Measurements from ENCODE around the gene MAPRE2. TPM values are rescaled to one million over a fixed set of nuclear protein-coding genes. Genes with fewer than 3 reads are reported as not detected.
A peak's percentile ranks its signal among the peaks of the same experiment; 100 is the strongest.

MAPRE2 gene
- total RNA-seq, 2 donors from 2014 or later, result 30.8 to 31.6 TPM

- no peak for ATAC-seq
- DNase-seq, result no peak
- intact Hi-C loops (cut with DNase I, micrococcal nuclease), result no loop called here
These were observed 14.5 kb downstream of the MAPRE2 start for GRCh38 chr18:35055726-35056125.

- DNase-seq, result no peak
- no peak for ATAC-seq
- intact Hi-C loops (cut with DNase I, micrococcal nuclease), result no loop called here
These were observed 18.2 kb downstream of the MAPRE2 start for GRCh38 chr18:35059280-35059927.

GRCh38 chr18:35060122-35060815, 19.1 kb downstream of the MAPRE2 start:
- intact Hi-C loops (cut with DNase I, micrococcal nuclease), result no loop called here
- DNase-seq (peak in 1 of 2 donors; percentile 16), ATAC-seq (peak; percentile 62)

GRCh38 chr18:35061336-35061735, 20.1 kb downstream of the MAPRE2 start:
- intact Hi-C loops (cut with DNase I, micrococcal nuclease), result no loop called here
- ATAC-seq (no peak), DNase-seq (no peak)

- ATAC-seq (no peak), DNase-seq (no peak)
- intact Hi-C loops (cut with DNase I, micrococcal nuclease), result no loop called here
These were observed 20.6 kb downstream of the MAPRE2 start for GRCh38 chr18:35061804-35062203.

GRCh38 chr18:35062408-35062807, 21.2 kb downstream of the MAPRE2 start:
- no peak for DNase-seq
- intact Hi-C loops (cut with DNase I, micrococcal nuclease), result no loop called here
- no peak for ATAC-seq

GRCh38 chr18:35063875-35064690, 22.9 kb downstream of the MAPRE2 start:
- intact Hi-C loops (cut with DNase I, micrococcal nuclease), result no loop called here
- DNase-seq (no peak), ATAC-seq (peak; percentile 56)

GRCh38 chr18:35067454-35067853, 26.2 kb downstream of the MAPRE2 start:
- no peak for ATAC-seq
- no peak for DNase-seq
- intact Hi-C loops (cut with DNase I, micrococcal nuclease), result no loop called here

- DNase-seq (no peak), ATAC-seq (no peak)
- intact Hi-C loops (cut with DNase I, micrococcal nuclease), result no loop called here
These were observed 30.6 kb downstream of the MAPRE2 start for GRCh38 chr18:35071819-35072247.

- DNase-seq (no peak), ATAC-seq (no peak)
These were observed 31.4 kb downstream of the MAPRE2 start for GRCh38 chr18:35072616-35073015.

GRCh38 chr18:35073186-35074105, 32.2 kb downstream of the MAPRE2 start:
- no peak for DNase-seq

More at GRCh38 chr18:35072616-35073015, 31.4 kb downstream of the MAPRE2 start:
- intact Hi-C loops (cut with DNase I, micrococcal nuclease), result no loop called here

GRCh38 chr18:35074581-35074980, 33.4 kb downstream of the MAPRE2 start:
- DNase-seq (no peak), ATAC-seq (no peak)
- intact Hi-C loops (cut with DNase I, micrococcal nuclease), result no loop called here

More at GRCh38 chr18:35073186-35074105, 32.2 kb downstream of the MAPRE2 start:
- intact Hi-C loops (cut with DNase I, micrococcal nuclease), result no loop called here
- no peak for ATAC-seq

GRCh38 chr18:35075132-35075531, 33.9 kb downstream of the MAPRE2 start:
- ATAC-seq, result no peak
- intact Hi-C loops (cut with DNase I, micrococcal nuclease), result no loop called here
- DNase-seq, result no peak

GRCh38 chr18:35076135-35076924, 35.1 kb downstream of the MAPRE2 start:
- intact Hi-C loops (cut with DNase I, micrococcal nuclease), result no loop called here
- DNase-seq, result no peak
- ATAC-seq, result no peak

GRCh38 chr18:35077937-35078336, 36.7 kb downstream of the MAPRE2 start:
- DNase-seq (no peak), ATAC-seq (no peak)
- intact Hi-C loops (cut with DNase I, micrococcal nuclease), result no loop called here

- DNase-seq (no peak), ATAC-seq (no peak)
- intact Hi-C loops (cut with DNase I, micrococcal nuclease), result no loop called here
These were observed 38.8 kb downstream of the MAPRE2 start for GRCh38 chr18:35080058-35080457.

GRCh38 chr18:35083174-35083712, 42.0 kb downstream of the MAPRE2 start:
- intact Hi-C loops (cut with DNase I, micrococcal nuclease), result no loop called here

More at GRCh38 chr18:35083174-35083712, 42.0 kb downstream of the MAPRE2 start:
- no peak for DNase-seq
- ATAC-seq, result no peak

Data from left colon (tissue), 2 donors.